Parathyroid adenoma (tissue), 2 donors: ENCODE data around the gene PANX1.

Experiments used
- H2AFZ ChIP-seq: fragments of 300-600 bp; sonication (generic); one replicate; pipeline ENCODE4 v1.7.0; 2017; ENCODE audit warnings: antibody characterized with exemption, mild to moderate bottlenecking
- H3K27ac ChIP-seq: fragments of 300-600 bp; sonication (generic); one replicate; pipeline ENCODE4 v1.7.0; 2017
- H3K27me3 ChIP-seq: fragments of 300-600 bp; sonication (generic); one replicate; pipeline ENCODE4 v1.7.0; 2017; ENCODE audit warnings: low read length; ENCODE audit not compliant: control insufficient read depth, insufficient read depth
- H3K36me3 ChIP-seq: fragments of 300-600 bp; sonication (generic); one replicate; pipeline ENCODE4 v1.7.0; 2017; ENCODE audit warnings: low read length; ENCODE audit not compliant: control insufficient read depth, insufficient read depth
- H3K4me1 ChIP-seq: fragments of 300-600 bp; sonication (generic); one replicate; pipeline ENCODE4 v1.7.0; 2017; ENCODE audit warnings: control low read depth
- H3K4me2 ChIP-seq: fragments of 300-600 bp; sonication (generic); one replicate; pipeline ENCODE4 v1.7.0; 2017; ENCODE audit warnings: low read length
- H3K4me3 ChIP-seq: fragments of 300-600 bp; sonication (generic); one replicate; pipeline ENCODE4 v1.7.0; 2017; ENCODE audit warnings: low read depth, low read length
- H3K79me2 ChIP-seq: fragments of 300-600 bp; sonication (generic); one replicate; pipeline ENCODE4 v1.7.0; 2017; ENCODE audit warnings: control low read depth
- H3K9ac ChIP-seq: fragments of 300-600 bp; sonication (generic); one replicate; pipeline ENCODE4 v1.7.0; 2017; ENCODE audit warnings: mild to moderate bottlenecking
- H3K9me3 ChIP-seq: fragments of 300-600 bp; sonication (generic); one replicate; pipeline ENCODE4 v1.7.0; 2017; ENCODE audit warnings: low read length; ENCODE audit not compliant: control insufficient read depth
- TF ChIP-seq, protein P1 (sequence below): fragments of 300-600 bp; sonication (generic); IDR thresholded peaks from one replicate; pipeline ENCODE4 v1.7.0; 2017; ENCODE audit warnings: antibody characterized with exemption, mild to moderate bottlenecking
- donor health status: primary hyperparathyroidism.

The PANX1 gene

DNA sequence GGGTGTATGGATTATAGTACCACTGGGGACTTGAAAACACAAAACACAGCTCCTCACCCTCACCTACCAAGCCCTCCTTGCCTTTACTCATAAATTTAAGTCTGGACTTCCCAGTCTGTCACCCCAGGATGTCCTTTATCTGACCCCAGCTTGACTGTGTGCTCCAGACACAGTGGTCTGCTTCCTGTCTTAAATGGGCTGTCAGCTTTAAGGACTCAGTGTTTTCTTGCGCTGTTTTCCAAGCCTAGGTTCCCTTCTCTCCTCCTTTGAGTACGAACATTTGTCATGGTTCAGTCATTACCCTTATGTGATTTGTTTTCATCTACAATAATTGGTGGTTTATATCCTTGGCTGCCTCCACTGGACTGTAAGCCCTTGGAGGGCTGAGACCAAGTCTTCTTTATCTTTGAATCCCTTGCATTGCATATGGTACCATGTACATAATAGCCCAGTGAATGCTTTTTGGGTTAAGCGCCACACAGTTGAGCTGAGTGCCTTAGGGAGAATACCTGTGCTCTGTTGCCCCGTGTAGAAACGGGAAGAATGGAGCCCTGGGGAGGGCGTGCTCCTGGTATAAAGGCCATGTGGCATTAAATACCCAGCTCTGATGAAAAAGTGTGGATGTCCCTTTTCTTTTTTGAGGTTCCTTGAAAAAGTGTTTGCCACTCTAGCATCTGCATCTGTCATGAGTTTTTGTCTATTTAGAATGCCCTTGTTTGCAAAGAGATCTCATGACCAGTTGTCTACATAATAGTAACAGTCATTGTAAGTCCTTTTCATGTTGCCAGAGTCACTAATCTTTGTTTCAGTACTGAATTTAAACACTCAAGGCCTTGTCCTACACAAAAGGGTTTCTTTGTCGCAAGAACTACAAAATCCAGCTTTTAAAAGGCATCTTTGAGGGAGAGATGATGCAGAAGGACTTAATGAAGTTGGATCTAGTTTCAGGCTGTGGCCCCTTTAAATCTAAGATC is 14.0 kb downstream of the PANX1 start:
- Histone ChIP-seq H3K27ac (no peak overlapping the region), H3K27me3 (no peaks in the 10 kb centered on the region), H3K4me1 (peaks cover 4% of the 10 kb centered on the region), H3K36me3 (no peaks in the 10 kb centered on the region), H3K9me3 (no peaks in the 10 kb centered on the region), H3K79me2 (no peaks in the 10 kb centered on the region), H3K9ac (no peak overlapping the region), H3K4me2 (no peak overlapping the region), H2AFZ (no peak overlapping the region), H3K4me3 (no peak overlapping the region)
- TF ChIP-seq, protein P1, sequence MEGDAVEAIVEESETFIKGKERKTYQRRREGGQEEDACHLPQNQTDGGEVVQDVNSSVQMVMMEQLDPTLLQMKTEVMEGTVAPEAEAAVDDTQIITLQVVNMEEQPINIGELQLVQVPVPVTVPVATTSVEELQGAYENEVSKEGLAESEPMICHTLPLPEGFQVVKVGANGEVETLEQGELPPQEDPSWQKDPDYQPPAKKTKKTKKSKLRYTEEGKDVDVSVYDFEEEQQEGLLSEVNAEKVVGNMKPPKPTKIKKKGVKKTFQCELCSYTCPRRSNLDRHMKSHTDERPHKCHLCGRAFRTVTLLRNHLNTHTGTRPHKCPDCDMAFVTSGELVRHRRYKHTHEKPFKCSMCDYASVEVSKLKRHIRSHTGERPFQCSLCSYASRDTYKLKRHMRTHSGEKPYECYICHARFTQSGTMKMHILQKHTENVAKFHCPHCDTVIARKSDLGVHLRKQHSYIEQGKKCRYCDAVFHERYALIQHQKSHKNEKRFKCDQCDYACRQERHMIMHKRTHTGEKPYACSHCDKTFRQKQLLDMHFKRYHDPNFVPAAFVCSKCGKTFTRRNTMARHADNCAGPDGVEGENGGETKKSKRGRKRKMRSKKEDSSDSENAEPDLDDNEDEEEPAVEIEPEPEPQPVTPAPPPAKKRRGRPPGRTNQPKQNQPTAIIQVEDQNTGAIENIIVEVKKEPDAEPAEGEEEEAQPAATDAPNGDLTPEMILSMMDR, result no peak

DNA sequence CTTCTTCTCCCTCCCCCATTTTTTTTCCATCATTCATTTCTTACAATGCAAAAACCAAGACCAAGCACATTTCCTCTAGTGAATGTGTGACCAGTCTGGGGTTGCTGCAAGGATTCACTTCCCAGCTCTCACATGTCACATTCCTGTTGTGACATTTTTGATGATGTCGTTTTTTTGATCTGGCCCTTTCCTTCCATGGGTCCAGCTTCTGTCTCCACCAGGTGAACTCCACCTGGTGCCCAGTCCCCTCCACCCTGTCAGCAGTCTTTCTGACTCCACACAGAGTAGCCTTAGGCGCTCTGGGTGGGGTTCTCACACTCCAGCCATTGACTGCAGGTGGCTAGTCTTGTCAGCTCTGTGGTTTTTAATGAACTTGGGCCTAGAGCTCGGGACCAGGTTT is 15.6 kb downstream of the PANX1 start:
- H3K4me1 ChIP-seq, result peaks cover 4% of the 10 kb centered on the region
- H3K4me2 ChIP-seq, result no peak overlapping the region
- H2AFZ ChIP-seq, result no peak overlapping the region
- H3K4me3 ChIP-seq, result no peak overlapping the region
- no peaks in the 10 kb centered on the region for H3K9me3 ChIP-seq
- TF ChIP-seq, protein P1, result no peak
- no peaks in the 10 kb centered on the region for H3K27me3 ChIP-seq
- no peaks in the 10 kb centered on the region for H3K36me3 ChIP-seq
- H3K27ac ChIP-seq, result no peak overlapping the region
- no peaks in the 10 kb centered on the region for H3K79me2 ChIP-seq
- H3K9ac ChIP-seq, result no peak overlapping the region

DNA sequence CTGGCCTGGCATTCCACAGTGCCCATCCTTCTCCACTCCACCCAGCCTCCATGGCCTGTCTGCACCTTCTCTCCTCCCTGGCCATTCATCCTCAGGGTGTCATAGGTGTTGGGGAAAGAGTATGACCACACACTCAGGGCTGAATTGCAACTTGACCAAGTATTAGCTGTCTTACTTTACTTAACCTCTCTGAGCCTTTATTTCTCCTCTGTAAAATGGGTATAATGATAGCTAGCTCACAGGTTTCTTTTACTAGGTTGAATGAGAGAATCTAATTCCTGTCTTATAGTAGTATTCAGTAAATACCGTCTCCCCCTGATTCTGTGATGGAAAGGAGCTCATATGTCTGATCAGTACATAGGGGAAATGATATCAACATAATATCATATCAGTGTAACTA is 16.0 kb downstream of the PANX1 start:
- Histone ChIP-seq H3K4me1 (peaks cover 4% of the 10 kb centered on the region), H3K36me3 (no peaks in the 10 kb centered on the region), H3K9me3 (no peaks in the 10 kb centered on the region), H3K9ac (no peak overlapping the region), H3K27me3 (no peaks in the 10 kb centered on the region), H3K27ac (no peak overlapping the region), H3K4me3 (no peak overlapping the region), H3K4me2 (no peak overlapping the region), H2AFZ (no peak overlapping the region), H3K79me2 (no peaks in the 10 kb centered on the region)
- TF ChIP-seq, protein P1, result no peak

DNA sequence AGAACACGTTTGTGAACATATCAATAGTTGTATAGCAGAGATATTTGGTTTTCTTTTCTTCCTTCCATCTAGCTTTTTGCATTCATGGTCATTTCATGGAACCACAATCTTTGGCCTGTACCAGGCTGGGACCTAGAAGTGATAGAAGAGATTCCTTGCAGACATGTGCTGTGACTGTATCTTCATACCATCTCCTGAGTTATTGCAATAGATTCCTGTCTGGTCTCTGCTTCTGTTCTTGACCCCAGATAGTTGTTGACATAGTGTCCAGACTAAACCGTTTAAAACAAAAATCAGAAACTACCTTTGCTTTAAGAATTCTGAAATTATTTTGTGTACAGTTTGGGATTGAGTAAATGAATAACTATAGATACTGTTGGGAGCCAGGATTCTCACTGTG is 16.8 kb downstream of the PANX1 start:
- no peak overlapping the region for H3K9ac ChIP-seq
- H3K4me3 ChIP-seq, result no peak overlapping the region
- no peak overlapping the region for H3K4me2 ChIP-seq
- no peaks in the 10 kb centered on the region for H3K9me3 ChIP-seq
- TF ChIP-seq, protein P1, result no peak
- no peaks in the 10 kb centered on the region for H3K36me3 ChIP-seq
- H3K27me3 ChIP-seq, result no peaks in the 10 kb centered on the region
- H3K79me2 ChIP-seq, result no peaks in the 10 kb centered on the region
- H2AFZ ChIP-seq, result no peak overlapping the region
- peaks cover 4% of the 10 kb centered on the region for H3K4me1 ChIP-seq
- H3K27ac ChIP-seq, result no peak overlapping the region

DNA sequence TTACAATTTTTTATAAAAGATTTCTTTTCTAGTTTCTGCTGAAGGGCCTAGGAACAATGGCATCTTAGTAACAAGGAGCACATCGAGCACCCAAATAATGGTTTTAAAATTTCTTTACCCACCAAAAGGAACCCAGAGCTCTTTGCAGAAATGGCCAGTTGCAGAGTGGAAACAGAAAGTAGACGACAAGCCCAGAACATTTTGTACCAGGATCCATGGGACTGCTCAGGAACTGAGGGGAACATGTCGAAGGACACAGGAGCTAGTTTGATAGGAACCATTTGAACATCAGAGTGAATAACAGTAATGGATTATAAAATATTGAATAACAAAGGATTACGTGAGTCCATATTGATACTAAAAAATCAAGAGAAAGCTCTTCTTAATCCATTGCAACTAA is 17.3 kb downstream of the PANX1 start:
- Histone ChIP-seq H3K79me2 (no peaks in the 10 kb centered on the region), H3K27ac (no peak overlapping the region), H2AFZ (no peak overlapping the region), H3K4me1 (peaks cover 4% of the 10 kb centered on the region), H3K4me3 (no peak overlapping the region), H3K36me3 (no peaks in the 10 kb centered on the region), H3K4me2 (no peak overlapping the region), H3K27me3 (no peaks in the 10 kb centered on the region), H3K9me3 (no peaks in the 10 kb centered on the region), H3K9ac (no peak overlapping the region)
- TF ChIP-seq, protein P1, result no peak
